PFSK-1 (cell line): ENCODE results near the gene UBQLN1.

Experiments used
- POLR2AphosphoS5 ChIP-seq: IDR thresholded peaks from 2 replicates; pipeline ENCODE4 v1.6.1; 2012; ENCODE audit warnings: low read depth, mild to moderate bottlenecking, control low read depth, low read length, moderate library complexity
- TAF1 ChIP-seq: IDR thresholded peaks from 2 replicates; pipeline ENCODE4 v1.6.1; 2012; ENCODE audit warnings: low read length, control low read depth, borderline replicate concordance; ENCODE audit not compliant: insufficient read depth

GRCh38 chr9:83656032-83656680 is 51.6 kb downstream of the UBQLN1 start:
- TF ChIP-seq TAF1 (no peak), POLR2AphosphoS5 (no peak)
